ENCODE results near the gene REC8. TPM values are rescaled to one million over a fixed set of nuclear protein-coding genes. Genes with fewer than 3 reads are reported as not detected.
A peak's percentile ranks its signal among the peaks of the same experiment; 100 is the strongest.

Gene REC8
- total and polyA plus RNA-seq, 11 donors: 0.32 to 25.3 (median 4.4) TPM

DNA sequence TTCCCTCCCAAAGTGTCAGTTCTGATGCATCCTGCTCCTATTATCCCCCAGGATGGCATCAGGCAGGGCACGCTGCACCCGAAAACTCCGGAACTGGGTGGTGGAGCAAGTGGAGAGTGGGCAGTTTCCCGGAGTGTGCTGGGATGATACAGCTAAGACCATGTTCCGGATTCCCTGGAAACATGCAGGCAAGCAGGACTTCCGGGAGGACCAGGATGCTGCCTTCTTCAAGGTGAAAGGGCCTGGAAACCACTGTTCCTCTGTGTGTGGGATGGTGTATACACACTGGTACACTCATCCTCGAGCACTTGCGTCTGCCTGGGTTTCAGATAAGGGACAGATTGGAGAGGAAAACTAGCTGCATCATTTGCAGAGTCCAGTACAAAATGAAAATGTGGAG lies 9.8 kb upstream of the REC8 start:
- peaks cover 0 to 64% (median 22%) of the 10 kb centered on the region in 12 donors for H3K4me1 ChIP-seq
- intact Hi-C loops (cut with DNase I): loop anchor here in 3 of 10 donors (5.0 to 10.0 kb wide), 3 partner anchors 55 to 147 kb away; no protein-coding TSS in a partner anchor
- DNase-seq: peak in 2 of 5 donors; percentile 18 to 42
- no peaks in the 10 kb centered on the region for H3K9me3 ChIP-seq
- 33 to 47% (median 38%) methylated on average over 8 of the region's 8 CpGs for WGBS, 4 donors
- ATAC-seq: peak in 2 of 4 donors; percentile 5 to 11
- H3K27me3 ChIP-seq: no peaks in the 10 kb centered on the region
- TF ChIP-seq POLR2A (IDR thresholded peaks at IDR 0.05): no peak
- TF ChIP-seq, protein P1, sequence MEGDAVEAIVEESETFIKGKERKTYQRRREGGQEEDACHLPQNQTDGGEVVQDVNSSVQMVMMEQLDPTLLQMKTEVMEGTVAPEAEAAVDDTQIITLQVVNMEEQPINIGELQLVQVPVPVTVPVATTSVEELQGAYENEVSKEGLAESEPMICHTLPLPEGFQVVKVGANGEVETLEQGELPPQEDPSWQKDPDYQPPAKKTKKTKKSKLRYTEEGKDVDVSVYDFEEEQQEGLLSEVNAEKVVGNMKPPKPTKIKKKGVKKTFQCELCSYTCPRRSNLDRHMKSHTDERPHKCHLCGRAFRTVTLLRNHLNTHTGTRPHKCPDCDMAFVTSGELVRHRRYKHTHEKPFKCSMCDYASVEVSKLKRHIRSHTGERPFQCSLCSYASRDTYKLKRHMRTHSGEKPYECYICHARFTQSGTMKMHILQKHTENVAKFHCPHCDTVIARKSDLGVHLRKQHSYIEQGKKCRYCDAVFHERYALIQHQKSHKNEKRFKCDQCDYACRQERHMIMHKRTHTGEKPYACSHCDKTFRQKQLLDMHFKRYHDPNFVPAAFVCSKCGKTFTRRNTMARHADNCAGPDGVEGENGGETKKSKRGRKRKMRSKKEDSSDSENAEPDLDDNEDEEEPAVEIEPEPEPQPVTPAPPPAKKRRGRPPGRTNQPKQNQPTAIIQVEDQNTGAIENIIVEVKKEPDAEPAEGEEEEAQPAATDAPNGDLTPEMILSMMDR (IDR thresholded peaks at IDR 0.05): no peak
- H3K4me3 ChIP-seq: peak overlapping the region; percentile 36 to 85 (median 72)
- H3K36me3 ChIP-seq: peaks cover 5 to 90% (median 76%) of the 10 kb centered on the region in 9 donors
- peak overlapping the region; percentile 82 to 100 (median 97) for H3K27ac ChIP-seq

DNA sequence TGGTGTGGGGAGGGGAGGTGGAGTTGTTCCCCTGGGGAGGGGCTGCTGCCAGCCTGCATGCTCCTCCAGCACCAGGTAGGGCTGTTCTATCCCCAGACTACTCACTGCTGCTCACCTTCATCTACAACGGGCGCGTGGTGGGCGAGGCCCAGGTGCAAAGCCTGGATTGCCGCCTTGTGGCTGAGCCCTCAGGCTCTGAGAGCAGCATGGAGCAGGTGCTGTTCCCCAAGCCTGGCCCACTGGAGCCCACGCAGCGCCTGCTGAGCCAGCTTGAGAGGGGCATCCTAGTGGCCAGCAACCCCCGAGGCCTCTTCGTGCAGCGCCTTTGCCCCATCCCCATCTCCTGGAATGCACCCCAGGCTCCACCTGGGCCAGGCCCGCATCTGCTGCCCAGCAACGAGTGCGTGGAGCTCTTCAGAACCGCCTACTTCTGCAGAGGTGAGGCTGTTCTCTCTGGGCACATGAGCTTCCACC lies 7.3 kb upstream of the REC8 start:
- peak in 2 of 5 donors; percentile 27 to 52 for DNase-seq
- H3K9me3 ChIP-seq: no peaks in the 10 kb centered on the region
- no peak overlapping the region for H3K27ac ChIP-seq
- TF ChIP-seq, protein P1 (IDR thresholded peaks at IDR 0.05): no peak
- TF ChIP-seq POLR2A (IDR thresholded peaks at IDR 0.05): no peak
- intact Hi-C loops (cut with DNase I): loop anchor here in 3 of 10 donors (5.0 to 10.0 kb wide), 3 partner anchors 57 to 150 kb away; no protein-coding TSS in a partner anchor
- no peak overlapping the region for H3K4me3 ChIP-seq
- ATAC-seq: no peak
- WGBS, 4 donors: 82 to 96% (median 95%) methylated on average over 5 to 14 of the region's 14 CpGs
- no peaks in the 10 kb centered on the region for H3K27me3 ChIP-seq
- peaks cover 0 to 74% (median 22%) of the 10 kb centered on the region in 12 donors for H3K4me1 ChIP-seq
- H3K36me3 ChIP-seq: peaks cover 2 to 91% (median 79%) of the 10 kb centered on the region in 9 donors

DNA sequence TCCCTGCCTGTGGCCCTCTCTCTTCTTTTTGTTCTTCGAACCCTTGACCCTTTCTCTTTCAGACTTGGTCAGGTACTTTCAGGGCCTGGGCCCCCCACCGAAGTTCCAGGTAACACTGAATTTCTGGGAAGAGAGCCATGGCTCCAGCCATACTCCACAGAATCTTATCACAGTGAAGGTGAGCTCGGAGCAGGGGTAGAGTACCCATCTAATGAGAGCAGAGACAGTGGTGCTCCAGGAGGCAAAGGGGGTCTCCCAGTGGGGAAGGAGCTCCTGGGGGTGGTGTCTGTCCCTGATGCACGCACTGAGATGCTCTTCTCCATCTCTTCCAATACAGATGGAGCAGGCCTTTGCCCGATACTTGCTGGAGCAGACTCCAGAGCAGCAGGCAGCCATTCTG lies 6.1 kb upstream of the REC8 start:
- no peak for ATAC-seq
- Histone ChIP-seq H3K9me3 (no peaks in the 10 kb centered on the region), H3K27me3 (no peaks in the 10 kb centered on the region), H3K27ac (no peak overlapping the region), H3K36me3 (peaks cover 2 to 88% (median 79%) of the 10 kb centered on the region in 9 donors), H3K4me3 (no peak overlapping the region), H3K4me1 (peaks cover 0 to 72% (median 18%) of the 10 kb centered on the region in 12 donors)
- WGBS, 4 donors: 85 to 96% (median 95%) methylated on average over 5 of the region's 5 CpGs
- no peak for DNase-seq
- TF ChIP-seq, protein P1 (IDR thresholded peaks at IDR 0.05): no peak
- no peak for TF ChIP-seq POLR2A (IDR thresholded peaks at IDR 0.05)
- intact Hi-C loops (cut with DNase I): loop anchor here in 1 of 10 donors (10.0 kb wide), 1 partner anchor 151 kb away; no protein-coding TSS in a partner anchor

DNA sequence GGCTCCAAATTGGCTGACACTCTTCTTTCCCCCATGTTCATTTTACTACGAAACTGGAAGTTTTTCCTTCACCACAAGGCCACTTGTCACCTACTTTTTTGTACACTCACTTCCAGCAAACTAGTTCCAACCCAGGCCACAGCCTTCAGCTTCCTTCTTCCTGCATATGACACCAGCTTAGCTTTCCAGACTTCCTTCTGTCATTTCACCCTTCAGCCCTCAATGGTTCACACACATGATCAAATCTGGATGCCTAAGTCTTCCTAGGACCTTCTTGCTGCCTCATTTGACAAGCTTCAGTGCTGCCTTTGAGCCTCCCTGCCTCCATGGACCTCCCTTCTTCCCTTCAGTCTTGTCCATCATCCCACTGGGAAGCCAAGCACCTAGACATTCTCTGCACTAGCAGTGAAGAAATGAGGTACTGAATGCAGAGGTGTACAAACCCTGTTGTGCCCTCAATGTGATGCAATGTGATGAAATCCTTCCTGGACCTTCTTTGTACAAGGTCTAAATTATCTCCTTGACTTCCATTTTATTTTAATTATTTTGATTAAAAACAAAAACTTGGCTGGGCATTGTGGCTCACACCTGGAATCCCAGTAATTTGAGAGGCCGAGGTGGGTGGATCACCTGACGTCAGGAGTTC lies 4.3 kb upstream of the REC8 start:
- Histone ChIP-seq H3K9me3 (no peaks in the 10 kb centered on the region), H3K4me3 (no peak overlapping the region), H3K4me1 (peaks cover 0 to 74% (median 18%) of the 10 kb centered on the region in 12 donors), H3K27me3 (no peaks in the 10 kb centered on the region), H3K36me3 (peaks cover 2 to 79% (median 78%) of the 10 kb centered on the region in 9 donors), H3K27ac (peak overlapping the region in 1 of 12 donors; percentile 78)
- intact Hi-C loops (cut with DNase I): loop anchor here in 1 of 10 donors (10.0 kb wide), 1 partner anchor 153 kb away; no protein-coding TSS in a partner anchor
- no peak for ATAC-seq
- WGBS, 4 donors: 88 to 91% (median 90%) methylated on average over 3 of the region's 3 CpGs
- peak in 1 of 5 donors; percentile 17 for DNase-seq
- TF ChIP-seq, protein P1 (IDR thresholded peaks at IDR 0.05): no peak
- no peak for TF ChIP-seq POLR2A (IDR thresholded peaks at IDR 0.05)

Data from heart left ventricle (tissue), 16 donors.